ENCODE results near the gene AKAP6. TPM values are rescaled to one million over a fixed set of nuclear protein-coding genes. Genes with fewer than 3 reads are reported as not detected.
A peak's percentile ranks its signal among the peaks of the same experiment; 100 is the strongest.

The AKAP6 gene
- total RNA-seq, 2 experiments from 2014 or later: 1.8 TPM

- intact Hi-C loops (cut with micrococcal nuclease): loop anchor here (1.0 to 5.0 kb wide), 3 partner anchors 308 to 634 kb away; no protein-coding TSS in a partner anchor
- Mint-ChIP-seq H3K4me3 (no peak overlapping the region), H3K27ac (no peak overlapping the region), H3K36me3 (no peaks in the 10 kb centered on the region), H3K27me3 (no peaks in the 10 kb centered on the region), H3K4me1 (ENCODE audit: low read depth) (peaks cover 12% of the 10 kb centered on the region), H3K9me3 (no peaks in the 10 kb centered on the region)
- DNase-seq: peak; percentile 40
- POLR2A ChIA-PET: no interaction called here
- CTCF ChIA-PET: interaction anchor here (0.9 to 2.1 kb wide), 9 partner anchors 10 to 1050 kb away, joined by 3 to 6 read pairs (median 5); no protein-coding TSS in a partner anchor
These were observed 231.2 kb downstream of the AKAP6 start for GRCh38 chr14:32560209-32560857.

- Mint-ChIP-seq H3K27me3 (no peaks in the 10 kb centered on the region), H3K36me3 (no peaks in the 10 kb centered on the region), H3K4me1 (ENCODE audit: low read depth) (peaks cover 13% of the 10 kb centered on the region), H3K9me3 (no peaks in the 10 kb centered on the region), H3K27ac (no peak overlapping the region), H3K4me3 (no peak overlapping the region)
- ChIA-PET CTCF (no interaction called here), POLR2A (no interaction called here)
- DNase-seq: no peak
- intact Hi-C loops (cut with micrococcal nuclease): loop anchor here (2.0 to 5.0 kb wide), 2 partner anchors 489 to 635 kb away; no protein-coding TSS in a partner anchor
These were observed 232.4 kb downstream of the AKAP6 start for GRCh38 chr14:32561520-32561919.

DNA sequence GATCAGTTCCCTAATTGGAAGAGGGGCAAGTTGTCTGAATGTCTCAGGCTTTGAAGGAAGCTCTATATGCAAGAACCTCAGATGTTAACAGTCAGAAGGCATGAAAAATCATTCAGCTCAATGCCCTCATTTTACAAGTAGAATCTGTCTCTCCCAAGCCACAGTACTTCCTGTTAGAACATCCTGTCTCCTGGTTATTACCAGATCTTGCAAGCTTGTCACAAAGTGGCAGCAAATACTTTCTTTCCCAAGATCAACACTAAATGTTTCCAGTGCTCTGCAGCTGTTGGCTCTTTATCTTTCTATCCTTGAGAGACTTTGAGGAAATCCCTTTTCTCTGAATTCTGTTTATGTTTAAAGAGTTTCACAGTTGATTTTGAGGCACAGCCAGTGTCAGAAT is 235.5 kb downstream of the AKAP6 start:
- Mint-ChIP-seq H3K4me1 (ENCODE audit: low read depth) (peaks cover 13% of the 10 kb centered on the region), H3K9me3 (no peaks in the 10 kb centered on the region), H3K27ac (no peak overlapping the region), H3K4me3 (no peak overlapping the region), H3K27me3 (no peaks in the 10 kb centered on the region), H3K36me3 (no peaks in the 10 kb centered on the region)
- intact Hi-C loops (cut with micrococcal nuclease): loop anchor here (5.0 kb wide), 1 partner anchor 492 kb away; no protein-coding TSS in a partner anchor
- DNase-seq: no peak
- POLR2A ChIA-PET: no interaction called here
- CTCF ChIA-PET: interaction anchor here (1.0 to 1.1 kb wide), 3 partner anchors 11 to 1759 kb away, joined by 3 to 4 read pairs (median 3); no protein-coding TSS in a partner anchor

DNA sequence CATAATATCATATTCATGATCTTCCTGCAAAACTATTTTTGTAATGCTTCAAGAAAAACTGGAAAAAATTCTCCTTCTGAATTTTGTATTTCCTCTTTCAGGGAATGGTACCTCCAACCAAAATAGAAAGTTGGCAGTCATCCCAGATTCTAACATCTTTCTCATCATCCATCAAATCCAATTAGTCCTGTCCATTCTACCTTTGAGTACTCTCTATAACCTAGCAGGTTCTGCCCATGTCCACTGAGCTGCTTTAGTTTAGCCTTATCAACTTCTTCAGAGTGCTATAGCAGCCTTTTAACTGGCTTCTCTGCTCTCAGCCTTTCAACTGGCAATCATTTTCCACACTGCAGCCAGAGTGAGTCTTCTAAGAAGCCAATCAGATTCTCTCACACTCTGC is 236.2 kb downstream of the AKAP6 start:
- CTCF ChIA-PET: interaction anchor here (1.0 to 2.5 kb wide), 3 partner anchors 10 to 1758 kb away, joined by 3 to 11 read pairs (median 4); no protein-coding TSS in a partner anchor
- POLR2A ChIA-PET: no interaction called here
- H3K4me1 Mint-ChIP-seq (ENCODE audit: low read depth): peaks cover 13% of the 10 kb centered on the region
- DNase-seq: no peak
- H3K27me3 Mint-ChIP-seq: no peaks in the 10 kb centered on the region
- no peaks in the 10 kb centered on the region for H3K9me3 Mint-ChIP-seq
- no peak overlapping the region for H3K27ac Mint-ChIP-seq
- H3K36me3 Mint-ChIP-seq: no peaks in the 10 kb centered on the region
- H3K4me3 Mint-ChIP-seq: no peak overlapping the region
- intact Hi-C loops (cut with micrococcal nuclease): no loop called here

DNA sequence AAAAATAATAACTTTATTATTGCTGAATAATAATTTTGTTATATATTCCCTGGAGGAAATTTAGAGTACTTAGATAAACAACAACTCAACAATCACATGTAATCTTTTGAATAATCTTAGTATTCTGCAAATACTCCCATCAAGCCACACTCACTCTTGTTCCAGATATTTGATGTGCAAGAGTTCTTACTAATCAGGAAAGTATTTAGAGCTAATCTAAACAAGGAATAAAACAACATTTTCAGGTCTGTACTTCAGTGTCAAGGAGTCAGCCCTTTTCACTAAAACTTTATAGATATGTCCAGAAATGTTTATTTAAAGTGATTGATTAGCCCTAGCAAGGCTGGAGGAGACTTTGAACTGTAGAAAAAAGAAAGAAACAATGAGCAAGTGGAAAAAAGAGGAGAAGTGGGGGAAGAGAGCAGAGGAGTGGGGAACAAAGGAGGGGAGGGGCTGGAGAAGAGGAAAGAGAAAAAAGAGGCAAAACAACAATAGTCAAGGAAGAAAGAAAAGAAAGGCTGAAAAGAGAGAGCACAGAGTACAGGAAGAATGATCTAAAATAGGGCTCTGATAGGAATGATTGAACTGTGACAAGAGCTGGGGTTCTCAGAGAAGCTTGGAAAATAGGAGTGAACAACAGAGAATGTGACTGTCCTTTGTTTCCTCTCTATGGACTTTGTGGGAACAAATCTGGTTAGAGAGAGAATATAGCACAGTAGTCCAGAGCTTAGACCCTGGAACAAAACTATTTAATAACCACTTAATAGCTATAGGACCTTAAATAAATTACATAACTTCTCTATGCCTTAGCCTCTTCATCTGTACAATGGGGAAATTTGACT is 238.7 kb downstream of the AKAP6 start:
- intact Hi-C loops (cut with micrococcal nuclease): no loop called here
- H3K9me3 Mint-ChIP-seq: no peaks in the 10 kb centered on the region
- H3K27ac Mint-ChIP-seq: no peak overlapping the region
- ChIA-PET CTCF (interaction anchor here (2.5 kb wide), 1 partner anchor 8 kb away, joined by 11 read pairs; no protein-coding TSS in a partner anchor), POLR2A (no interaction called here)
- no peaks in the 10 kb centered on the region for H3K27me3 Mint-ChIP-seq
- H3K4me3 Mint-ChIP-seq: no peak overlapping the region
- no peaks in the 10 kb centered on the region for H3K36me3 Mint-ChIP-seq
- no peak for DNase-seq
- peaks cover 13% of the 10 kb centered on the region for H3K4me1 Mint-ChIP-seq (ENCODE audit: low read depth)

- no peak overlapping the region for H3K27ac Mint-ChIP-seq
- DNase-seq: no peak
- no peak overlapping the region for H3K4me3 Mint-ChIP-seq
- CTCF ChIA-PET: no interaction called here
- H3K4me1 Mint-ChIP-seq (ENCODE audit: low read depth): no peaks in the 10 kb centered on the region
- intact Hi-C loops (cut with micrococcal nuclease): loop anchor here (10.0 kb wide), 2 partner anchors 133 to 363 kb away; partner anchors contain the start of gene NPAS3
- H3K9me3 Mint-ChIP-seq: no peaks in the 10 kb centered on the region
- H3K27me3 Mint-ChIP-seq: no peaks in the 10 kb centered on the region
- no peaks in the 10 kb centered on the region for H3K36me3 Mint-ChIP-seq
- POLR2A ChIA-PET: no interaction called here
These were observed 242.5 kb downstream of the AKAP6 start for GRCh38 chr14:32571551-32571950.

DNA sequence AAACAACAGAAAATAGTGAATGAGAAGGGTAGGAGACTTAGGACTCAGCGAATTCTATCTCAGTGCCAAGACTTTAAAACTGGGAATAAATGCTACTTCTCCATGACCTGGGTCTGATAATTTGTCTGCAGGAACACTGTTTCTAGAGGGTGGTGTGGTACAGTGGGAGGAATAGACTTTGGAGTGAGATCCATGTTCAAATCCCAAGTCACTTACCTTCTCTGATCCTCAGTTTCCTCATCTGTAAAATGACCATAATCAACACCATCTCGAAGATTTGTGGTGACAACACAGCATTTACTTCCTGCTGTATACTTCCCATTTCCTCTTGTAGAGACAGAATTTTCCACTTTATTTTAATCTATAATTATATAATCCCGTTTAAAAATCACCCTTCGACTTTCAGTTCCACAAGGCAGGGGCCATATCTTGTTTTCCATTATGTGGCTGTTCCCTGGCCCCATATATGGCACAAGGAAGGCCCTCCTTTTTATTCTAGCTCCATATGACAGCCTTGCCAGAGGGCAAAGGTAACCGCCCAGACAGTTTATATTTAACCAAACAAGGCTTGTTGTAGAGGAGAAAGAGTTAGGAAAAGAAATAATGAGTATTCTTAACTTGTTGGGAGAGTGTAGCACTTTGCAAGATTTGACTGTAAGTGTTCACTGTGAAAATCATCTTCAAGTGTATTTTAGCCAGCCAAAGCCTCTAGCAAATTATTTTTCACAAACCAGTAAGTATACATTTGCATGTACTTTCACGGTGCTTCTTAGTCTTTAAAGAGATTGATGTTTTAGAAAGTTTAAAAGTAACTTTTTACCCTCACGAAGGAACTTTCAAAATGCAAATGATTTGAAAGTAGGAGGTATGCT is 243.1 kb downstream of the AKAP6 start:
- DNase-seq: no peak
- Mint-ChIP-seq H3K27me3 (no peaks in the 10 kb centered on the region), H3K27ac (no peak overlapping the region), H3K9me3 (no peaks in the 10 kb centered on the region), H3K36me3 (no peaks in the 10 kb centered on the region), H3K4me3 (no peak overlapping the region), H3K4me1 (ENCODE audit: low read depth) (no peaks in the 10 kb centered on the region)
- POLR2A ChIA-PET: no interaction called here
- CTCF ChIA-PET: no interaction called here
- intact Hi-C loops (cut with micrococcal nuclease): loop anchor here (10.0 kb wide), 2 partner anchors 133 to 363 kb away; partner anchors contain the start of gene NPAS3

- DNase-seq: no peak
These were observed 243.7 kb downstream of the AKAP6 start for GRCh38 chr14:32572867-32573150.

DNA sequence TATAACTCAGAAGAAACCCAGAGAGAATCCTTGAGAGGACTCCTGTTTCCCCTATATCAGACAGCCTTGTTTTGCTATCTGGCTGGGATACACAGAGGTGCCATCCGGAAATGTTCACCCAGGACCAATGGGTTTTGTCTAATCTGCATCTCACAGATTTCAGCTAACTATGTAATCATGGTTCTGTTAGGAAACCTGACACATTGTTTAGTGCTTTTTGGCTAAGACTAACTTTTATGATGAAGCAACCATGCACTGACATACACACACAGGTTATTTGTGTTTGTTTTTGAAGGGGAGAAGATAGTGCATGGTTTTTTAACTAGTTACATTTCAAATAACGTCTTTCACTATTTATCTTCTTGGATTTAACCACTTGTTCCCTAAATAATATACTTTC is 245.2 kb downstream of the AKAP6 start:
- ChIA-PET CTCF (interaction anchor here (0.7 to 5.4 kb wide), 2 partner anchors 10 to 1220 kb away, joined by 3 to 33 read pairs; no protein-coding TSS in a partner anchor), POLR2A (no interaction called here)
- no peaks in the 10 kb centered on the region for H3K9me3 Mint-ChIP-seq
- no peak for DNase-seq
- no peak overlapping the region for H3K27ac Mint-ChIP-seq
- H3K4me1 Mint-ChIP-seq (ENCODE audit: low read depth): no peaks in the 10 kb centered on the region
- no peaks in the 10 kb centered on the region for H3K36me3 Mint-ChIP-seq
- intact Hi-C loops (cut with micrococcal nuclease): loop anchor here (10.0 kb wide), 2 partner anchors 131 to 361 kb away; partner anchors contain the start of gene NPAS3
- H3K27me3 Mint-ChIP-seq: no peaks in the 10 kb centered on the region
- H3K4me3 Mint-ChIP-seq: no peak overlapping the region

More at GRCh38 chr14:32572867-32573150, 243.7 kb downstream of the AKAP6 start:
- Mint-ChIP-seq H3K27me3 (no peaks in the 10 kb centered on the region), H3K4me3 (no peak overlapping the region), H3K9me3 (no peaks in the 10 kb centered on the region), H3K36me3 (no peaks in the 10 kb centered on the region), H3K4me1 (ENCODE audit: low read depth) (no peaks in the 10 kb centered on the region), H3K27ac (no peak overlapping the region)
- ChIA-PET POLR2A (no interaction called here), CTCF (no interaction called here)
- intact Hi-C loops (cut with micrococcal nuclease): loop anchor here (10.0 kb wide), 2 partner anchors 132 to 362 kb away; partner anchors contain the start of gene NPAS3

- no peaks in the 10 kb centered on the region for H3K36me3 Mint-ChIP-seq
- H3K27ac Mint-ChIP-seq: no peak overlapping the region
- peak; percentile 35 for DNase-seq
- POLR2A ChIA-PET: no interaction called here
- H3K27me3 Mint-ChIP-seq: no peaks in the 10 kb centered on the region
- CTCF ChIA-PET: interaction anchor here (0.6 to 5.4 kb wide), 10 partner anchors 9 to 1725 kb away, joined by 3 to 33 read pairs (median 3); no protein-coding TSS in a partner anchor
- intact Hi-C loops (cut with micrococcal nuclease): loop anchor here (1.0 to 10.0 kb wide), 6 partner anchors 129 to 1746 kb away; partner anchors contain the start of gene NPAS3
- H3K9me3 Mint-ChIP-seq: no peaks in the 10 kb centered on the region
- H3K4me1 Mint-ChIP-seq (ENCODE audit: low read depth): no peaks in the 10 kb centered on the region
- no peak overlapping the region for H3K4me3 Mint-ChIP-seq
These were observed 247.1 kb downstream of the AKAP6 start for GRCh38 chr14:32576088-32576795.

- Mint-ChIP-seq H3K36me3 (no peaks in the 10 kb centered on the region), H3K9me3 (no peaks in the 10 kb centered on the region), H3K27ac (no peak overlapping the region), H3K4me3 (no peak overlapping the region), H3K27me3 (no peaks in the 10 kb centered on the region), H3K4me1 (ENCODE audit: low read depth) (no peaks in the 10 kb centered on the region)
- CTCF ChIA-PET: interaction anchor here (1.0 to 5.4 kb wide), 3 partner anchors 1217 to 1746 kb away, joined by 3 to 33 read pairs (median 3); no protein-coding TSS in a partner anchor
- intact Hi-C loops (cut with micrococcal nuclease): loop anchor here (1.0 to 10.0 kb wide), 6 partner anchors 128 to 1745 kb away; partner anchors contain the start of gene NPAS3
- no peak for DNase-seq
- POLR2A ChIA-PET: no interaction called here
These were observed 247.9 kb downstream of the AKAP6 start for GRCh38 chr14:32576977-32577376.
